Nucleus accumbens (tissue), 56 donors: ENCODE data around the gene CDHR4.
A peak's percentile ranks its signal among the peaks of the same experiment; 100 is the strongest.
"Not testable (repeated sequence)": the region's sequence is repeated elsewhere in the genome, so short reads cannot be mapped to it uniquely, and the experiment has no call there.

Source experiments
- DNase-seq, 56 donors: peaks; one replicate each; lab custom pipeline; 2025; lab: John Stamatoyannopoulos, UW

Gene CDHR4

GRCh38 chr3:49782277-49782676 lies 17.4 kb downstream of the CDHR4 start:
- not testable (repeated sequence) for DNase-seq

- no peak for DNase-seq
Observed at GRCh38 chr3:49781415-49782199, 18.1 kb downstream of the CDHR4 start.

GRCh38 chr3:49780975-49781365 lies 18.7 kb downstream of the CDHR4 start:
- not testable (repeated sequence) for DNase-seq

GRCh38 chr3:49780080-49780974 lies 19.3 kb downstream of the CDHR4 start:
- peak in 1 of 56 donors; percentile 10 for DNase-seq

- no peak for DNase-seq
Observed at GRCh38 chr3:49779358-49780079, 20.2 kb downstream of the CDHR4 start.

- DNase-seq, result not testable (repeated sequence)
Observed at GRCh38 chr3:49776101-49776500, 23.6 kb downstream of the CDHR4 start.

- DNase-seq, result peak in 37 of 56 donors; percentile 2 to 68 (median 34)
Observed at GRCh38 chr3:49775538-49775937, 24.1 kb downstream of the CDHR4 start.

- DNase-seq, result no peak
Observed at GRCh38 chr3:49772703-49773102, 27.0 kb downstream of the CDHR4 start.

- no peak for DNase-seq
Observed at GRCh38 chr3:49771340-49771938, 28.2 kb downstream of the CDHR4 start.

- no peak for DNase-seq
Observed at GRCh38 chr3:49769926-49770325, 29.7 kb downstream of the CDHR4 start.

GRCh38 chr3:49769286-49769915 lies 30.3 kb downstream of the CDHR4 start:
- no peak for DNase-seq

- no peak for DNase-seq
Observed at GRCh38 chr3:49763981-49764380, 35.7 kb downstream of the CDHR4 start.

GRCh38 chr3:49761661-49762060 lies 38.0 kb downstream of the CDHR4 start:
- no peak for DNase-seq

- DNase-seq, result no peak
Observed at GRCh38 chr3:49759226-49759625, 40.4 kb downstream of the CDHR4 start.

- DNase-seq, result no peak
Observed at GRCh38 chr3:49757197-49757596, 42.5 kb downstream of the CDHR4 start.

- DNase-seq, result no peak
Observed at GRCh38 chr3:49756036-49756435, 43.6 kb downstream of the CDHR4 start.

- DNase-seq, result no peak
Observed at GRCh38 chr3:49754536-49754935, 45.1 kb downstream of the CDHR4 start.

- DNase-seq, result no peak
Observed at GRCh38 chr3:49751501-49751900, 48.2 kb downstream of the CDHR4 start.

- DNase-seq, result no peak
Observed at GRCh38 chr3:49750056-49750455, 49.6 kb downstream of the CDHR4 start.

GRCh38 chr3:49748874-49749273 lies 50.8 kb downstream of the CDHR4 start:
- DNase-seq, result not testable (repeated sequence)
